Common myeloid progenitor, CD34-positive (primary cell): Measurements from ENCODE around the gene NMNAT2.

Experiments used
- CTCF ChIA-PET: fragments of 350-600 bp; sonication (Branson Sonifier 250); formaldehyde crosslinking; loops from one replicate; lab custom pipeline; 2021; ENCODE audit warnings: antibody characterized with exemption; lab: Charles Lee
- POLR2A ChIA-PET: fragments of 350-600 bp; sonication (Branson Sonifier 250); formaldehyde crosslinking; loops from one replicate; lab custom pipeline; 2021; ENCODE audit warnings: antibody characterized with exemption; lab: Charles Lee
- DNase-seq, 3 donors: peaks; one replicate each; pipeline versions ENCODE4 v3.0.0 to v3.0.0-alpha.2; 2013
- H3K27ac ChIP-seq, 2 experiments: 1 replicate in 1 of 2; 2 replicates in 1 of 2; pipeline ENCODE4 v1.7.0; 2013; ENCODE audit warnings: inconsistent platforms in 2 of 2, low read length in 2 of 2, mild to moderate bottlenecking in 2 of 2, low read depth in 1 of 2, moderate library complexity in 1 of 2; ENCODE audit not compliant: severe bottlenecking in 2 of 2, insufficient read depth in 1 of 2, poor library complexity in 1 of 2
- H3K27me3 ChIP-seq, 5 experiments: replicated peaks in 2 of 5; 1 replicate in 3 of 5; 2 replicates in 2 of 5; pipeline versions ENCODE4 v1.6.1 to v1.7.0; 2013; ENCODE audit warnings: low read length in 4 of 5, mild to moderate bottlenecking in 2 of 5, moderate library complexity in 2 of 5, inconsistent platforms in 1 of 5; ENCODE audit not compliant: insufficient read depth in 5 of 5, control insufficient read depth in 4 of 5
- H3K36me3 ChIP-seq, 4 experiments: 1 replicate in 2 of 4; 2 replicates in 2 of 4; pipeline versions ENCODE4 v1.6.1 to v1.7.0; 2013; ENCODE audit warnings: low read length in 3 of 4, control low read depth in 1 of 4, mild to moderate bottlenecking in 1 of 4; ENCODE audit not compliant: control insufficient read depth in 4 of 4, insufficient read depth in 4 of 4
- H3K4me1 ChIP-seq, 4 experiments: 1 replicate in 3 of 4; 2 replicates in 1 of 4; pipeline versions ENCODE4 v1.6.1 to v1.7.1; 2013; ENCODE audit warnings: low read length in 3 of 4, mild to moderate bottlenecking in 3 of 4, control low read depth in 1 of 4, inconsistent platforms in 1 of 4, moderate library complexity in 1 of 4; ENCODE audit not compliant: control insufficient read depth in 4 of 4, insufficient read depth in 4 of 4; ENCODE audit errors: control extremely low read depth in 1 of 4
- H3K4me3 ChIP-seq, 7 experiments: 1 replicate in 4 of 7; 2 replicates in 3 of 7; pipeline versions ENCODE4 v1.5.1 to v1.7.0; 2013; ENCODE audit warnings: mild to moderate bottlenecking in 7 of 7, low read length in 6 of 7, moderate library complexity in 6 of 7, inconsistent platforms in 2 of 7, low read depth in 2 of 7, control low read depth in 1 of 7; ENCODE audit not compliant: insufficient read depth in 4 of 7, control insufficient read depth in 1 of 7; ENCODE audit errors: extremely low read depth in 1 of 7
- H3K9me3 ChIP-seq, 5 experiments: 1 replicate in 4 of 5; 2 replicates in 1 of 5; pipeline versions ENCODE4 v1.6.1 to v1.7.1; 2013; ENCODE audit warnings: low read length in 4 of 5, mild to moderate bottlenecking in 2 of 5, inconsistent platforms in 1 of 5, low read depth in 1 of 5, moderate library complexity in 1 of 5; ENCODE audit not compliant: control insufficient read depth in 4 of 5, insufficient read depth in 2 of 5; ENCODE audit errors: control extremely low read depth in 1 of 5
- WGBS: methylation state at CpG from one replicate; pipeline ENCODE4 v1.1.5; 2013; ENCODE audit not compliant: insufficient coverage; 5-methylcytosine and 5-hydroxymethylcytosine counted together

Gene NMNAT2

DNA sequence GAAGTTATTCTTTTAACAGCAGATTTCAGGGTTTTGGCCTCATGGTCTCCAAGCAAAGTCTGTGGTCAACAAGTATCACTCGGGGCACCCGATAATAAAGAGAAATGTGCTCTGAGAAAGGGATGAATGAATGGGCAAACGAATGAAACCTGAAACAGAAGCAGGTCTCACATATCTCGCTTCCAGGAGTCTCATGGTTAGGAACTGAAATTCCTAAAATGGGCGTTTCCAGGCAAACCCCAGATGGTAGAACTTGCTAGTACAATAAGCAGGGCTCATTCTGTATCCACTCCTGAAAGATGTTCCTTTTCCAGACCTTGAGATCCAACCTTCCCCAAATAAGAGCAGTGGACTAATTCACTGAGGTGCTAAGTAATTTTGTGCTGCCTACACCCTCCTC is 144.9 kb downstream of the NMNAT2 start:
- Histone ChIP-seq H3K27me3 (peaks cover 0 to 2% (median 0%) of the 10 kb centered on the region in 5 experiments), H3K27ac (no peak overlapping the region), H3K9me3 (no peaks in the 10 kb centered on the region), H3K4me1 (no peaks in the 10 kb centered on the region), H3K36me3 (no peaks in the 10 kb centered on the region), H3K4me3 (no peak overlapping the region)
- ChIA-PET CTCF (no interaction called here), POLR2A (no interaction called here)
- no peak for DNase-seq
- WGBS: 98% methylated on average over 5 of the region's 5 CpGs

GRCh38 chr1:183272390-183272848 is 145.8 kb downstream of the NMNAT2 start:
- WGBS: no CpG with 5 or more reads among the region's 4 CpGs
- no peaks in the 10 kb centered on the region for H3K36me3 ChIP-seq
- no peak overlapping the region for H3K4me3 ChIP-seq
- no peaks in the 10 kb centered on the region for H3K4me1 ChIP-seq
- H3K9me3 ChIP-seq: no peaks in the 10 kb centered on the region
- H3K27ac ChIP-seq: no peak overlapping the region
- no peak for DNase-seq
- peaks cover 0 to 7% (median 0%) of the 10 kb centered on the region in 5 experiments for H3K27me3 ChIP-seq
- CTCF ChIA-PET: no interaction called here
- POLR2A ChIA-PET: no interaction called here

DNA sequence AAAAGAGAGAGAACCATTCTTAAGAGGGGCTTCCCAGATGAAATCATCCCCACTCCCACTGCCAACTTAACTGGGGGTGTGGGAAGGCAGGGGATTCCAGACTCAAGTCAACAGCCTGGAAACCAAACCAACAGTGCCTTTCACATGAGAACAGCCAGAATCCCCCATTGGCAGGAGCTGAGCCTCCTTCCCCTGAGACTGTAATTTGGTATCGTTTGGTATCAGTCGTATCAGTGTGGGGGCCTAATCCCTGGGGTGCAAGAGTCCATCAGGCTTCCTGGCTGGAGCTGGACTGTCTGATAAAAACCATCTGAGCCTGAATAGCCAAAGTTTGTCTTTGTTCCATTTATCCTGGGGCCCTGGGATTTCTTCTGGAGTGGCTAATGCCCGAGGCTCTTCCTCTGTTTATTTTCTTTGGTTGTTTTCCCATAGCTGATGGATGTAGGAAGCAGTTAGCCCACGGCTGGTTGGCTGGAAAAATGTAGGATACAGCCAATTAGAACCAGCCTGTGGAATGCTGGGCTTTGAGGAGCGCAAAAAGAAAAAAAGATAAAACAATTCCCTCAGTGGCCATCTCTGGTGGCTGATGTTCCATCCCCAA is 147.5 kb downstream of the NMNAT2 start:
- 86% methylated on average over 4 of the region's 5 CpGs for WGBS

DNA sequence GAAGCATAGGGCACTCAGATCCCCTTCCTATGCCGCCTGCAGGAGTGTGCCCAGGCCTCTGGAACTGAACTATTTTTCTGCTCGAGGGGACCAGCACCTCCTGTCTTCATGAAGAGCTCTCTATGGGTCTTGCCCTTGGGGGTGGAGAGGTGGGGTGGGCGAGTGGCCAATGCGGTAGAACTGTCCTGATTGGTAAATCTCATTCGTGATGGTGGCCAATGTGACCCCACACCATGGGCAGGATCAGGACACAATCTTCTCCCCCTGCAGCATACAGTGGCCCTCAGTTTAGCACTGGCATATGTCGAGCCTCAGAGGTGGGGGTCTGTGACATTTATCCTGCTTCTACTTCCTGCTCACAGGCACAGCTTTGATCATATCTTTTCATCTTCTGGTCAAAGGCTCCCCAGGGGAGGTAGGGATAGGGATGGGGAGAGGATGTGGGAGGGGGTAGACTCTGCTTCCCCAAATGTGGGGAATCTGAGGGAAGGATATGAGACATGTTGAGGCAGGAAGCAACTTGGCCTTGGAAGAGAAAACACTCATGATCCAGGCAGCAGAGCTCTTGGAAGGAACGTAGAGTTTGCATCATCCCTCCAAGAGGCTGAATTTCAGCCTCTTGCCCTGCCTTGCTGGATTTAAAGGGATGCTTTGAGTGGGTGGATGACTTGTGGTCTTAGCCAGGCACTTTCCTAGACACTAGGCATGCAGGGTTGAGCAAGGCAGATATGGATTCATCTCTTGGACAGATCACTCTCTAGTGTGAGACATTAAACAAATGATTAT is 150.3 kb downstream of the NMNAT2 start:
- H3K27ac ChIP-seq: no peak overlapping the region
- no peak for DNase-seq

More for the DNA sequence above, 147.5 kb downstream of the NMNAT2 start:
- ChIA-PET POLR2A (no interaction called here), CTCF (no interaction called here)
- no peak overlapping the region for H3K27ac ChIP-seq
- H3K4me3 ChIP-seq: no peak overlapping the region
- DNase-seq: no peak
- peaks cover 0 to 10% (median 0%) of the 10 kb centered on the region in 5 experiments for H3K27me3 ChIP-seq
- H3K4me1 ChIP-seq: no peaks in the 10 kb centered on the region
- no peaks in the 10 kb centered on the region for H3K9me3 ChIP-seq
- H3K36me3 ChIP-seq: no peaks in the 10 kb centered on the region

DNA sequence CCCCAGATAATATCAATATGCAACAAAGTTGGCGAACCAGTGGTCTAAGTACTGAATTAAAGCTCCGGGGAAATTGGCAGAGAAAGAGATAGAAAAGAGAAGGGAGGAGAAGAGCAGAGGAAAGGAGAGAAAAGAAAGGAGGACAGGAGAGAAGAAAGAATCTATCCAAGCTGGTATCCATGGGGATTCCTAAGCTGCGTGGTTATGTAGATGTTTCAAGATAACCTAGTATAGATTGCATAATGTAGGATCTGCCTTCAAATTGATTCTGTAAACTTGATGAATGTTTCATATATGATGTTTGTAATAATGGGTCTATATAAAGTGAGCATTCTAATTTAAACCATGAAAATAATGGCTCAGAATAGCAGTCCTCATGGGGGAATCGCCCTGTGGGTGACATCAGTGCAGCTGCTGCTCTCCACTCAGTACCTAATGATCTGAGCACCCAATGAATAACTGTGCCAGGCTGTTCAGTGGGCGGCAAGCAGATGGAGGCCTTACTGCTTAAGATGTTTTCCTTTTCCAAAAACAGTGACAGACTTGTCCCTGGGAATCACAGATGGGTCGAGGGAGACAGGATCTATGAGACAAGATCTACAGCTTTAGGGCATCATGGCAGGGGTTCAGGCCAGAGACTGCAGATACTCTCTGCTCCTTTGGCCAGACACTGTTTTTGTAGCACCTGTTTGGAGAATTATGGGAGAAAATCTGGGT is 154.1 kb downstream of the NMNAT2 start:
- POLR2A ChIA-PET: no interaction called here
- H3K4me3 ChIP-seq: no peak overlapping the region
- CTCF ChIA-PET: interaction anchor here (1.0 kb wide), 1 partner anchor 21 kb away, joined by 3 read pairs; no protein-coding TSS in a partner anchor
- no peaks in the 10 kb centered on the region for H3K36me3 ChIP-seq
- no peak overlapping the region for H3K27ac ChIP-seq
- no peak for DNase-seq
- H3K27me3 ChIP-seq: peaks cover 0 to 10% (median 2%) of the 10 kb centered on the region in 5 experiments
- WGBS: 83% methylated on average over 6 of the region's 6 CpGs
- no peaks in the 10 kb centered on the region for H3K4me1 ChIP-seq
- H3K9me3 ChIP-seq: no peaks in the 10 kb centered on the region

More for the DNA sequence above, 150.3 kb downstream of the NMNAT2 start:
- POLR2A ChIA-PET: no interaction called here
- H3K36me3 ChIP-seq: no peaks in the 10 kb centered on the region
- CTCF ChIA-PET: no interaction called here
- no peaks in the 10 kb centered on the region for H3K4me1 ChIP-seq
- no peaks in the 10 kb centered on the region for H3K9me3 ChIP-seq
- H3K4me3 ChIP-seq: no peak overlapping the region
- WGBS: 95% methylated on average over 5 of the region's 7 CpGs
- H3K27me3 ChIP-seq: peaks cover 0 to 12% (median 0%) of the 10 kb centered on the region in 5 experiments

GRCh38 chr1:183262628-183263200 is 155.5 kb downstream of the NMNAT2 start:
- H3K9me3 ChIP-seq: no peaks in the 10 kb centered on the region
- WGBS: 97% methylated on average over 3 of the region's 5 CpGs
- CTCF ChIA-PET: no interaction called here
- peaks cover 0 to 4% (median 0%) of the 10 kb centered on the region in 4 experiments for H3K4me1 ChIP-seq
- H3K27ac ChIP-seq: no peak overlapping the region
- DNase-seq: no peak
- no peak overlapping the region for H3K4me3 ChIP-seq
- no peaks in the 10 kb centered on the region for H3K36me3 ChIP-seq
- H3K27me3 ChIP-seq: peaks cover 0 to 8% (median 3%) of the 10 kb centered on the region in 5 experiments
- POLR2A ChIA-PET: no interaction called here
